HG03196 (cell line): ENCODE data around the gene NCOA1.
"Not testable (repeated sequence)": the region's sequence is repeated elsewhere in the genome, so short reads cannot be mapped to it uniquely, and the experiment has no call there.

Experiments used
- ATAC-seq: cut with Tn5 transposase; IDR thresholded peaks from one replicate; pipeline ENCODE4 v1.9.1; 2021; ENCODE audit not compliant: unreplicated experiment

Gene NCOA1

GRCh38 chr2:24571828-24572442 lies 80.9 kb downstream of the NCOA1 start:
- ATAC-seq, result no peak

DNA sequence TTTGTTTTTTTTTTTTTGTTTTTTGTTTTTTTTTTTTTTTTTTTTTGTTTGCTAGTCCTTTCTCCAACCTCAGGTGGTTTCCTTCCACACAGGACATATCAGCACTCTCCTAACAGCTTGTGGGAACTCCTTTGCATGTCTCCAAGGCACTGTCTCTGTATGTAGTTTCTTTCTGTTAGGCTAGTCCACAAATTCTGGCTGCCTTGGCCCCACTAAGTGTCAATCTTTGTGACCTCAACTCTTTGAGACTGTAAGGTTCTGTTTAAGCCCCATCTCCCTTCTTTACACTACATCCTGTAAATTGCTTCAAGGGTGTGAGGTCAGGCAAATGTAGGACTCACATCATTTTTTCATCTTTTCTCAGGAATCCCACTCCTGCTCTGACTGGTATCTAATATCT lies 85.1 kb downstream of the NCOA1 start:
- ATAC-seq, result no peak

- ATAC-seq, result peak; percentile 47
Measured at GRCh38 chr2:24576617-24577016, 85.6 kb downstream of the NCOA1 start.

DNA sequence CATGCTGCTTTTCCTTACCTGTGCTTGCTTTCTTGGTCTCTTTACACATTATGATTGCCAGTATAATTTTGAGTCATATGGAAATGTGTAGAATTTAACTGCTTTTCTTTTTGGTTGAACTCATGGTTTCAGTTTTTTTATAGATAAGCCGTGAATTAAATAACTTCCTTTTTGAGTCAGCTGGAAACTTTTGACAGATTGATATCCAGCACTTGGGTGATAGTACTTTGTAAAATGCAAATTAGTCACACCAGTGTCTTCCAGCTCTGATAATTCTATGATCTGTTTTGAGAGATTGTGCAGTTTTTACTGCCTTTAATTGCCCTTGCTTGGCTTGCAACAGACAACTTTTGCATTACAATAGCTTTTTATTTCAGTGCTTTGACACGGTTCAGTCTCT lies 86.4 kb downstream of the NCOA1 start:
- peak; percentile 68 for ATAC-seq

DNA sequence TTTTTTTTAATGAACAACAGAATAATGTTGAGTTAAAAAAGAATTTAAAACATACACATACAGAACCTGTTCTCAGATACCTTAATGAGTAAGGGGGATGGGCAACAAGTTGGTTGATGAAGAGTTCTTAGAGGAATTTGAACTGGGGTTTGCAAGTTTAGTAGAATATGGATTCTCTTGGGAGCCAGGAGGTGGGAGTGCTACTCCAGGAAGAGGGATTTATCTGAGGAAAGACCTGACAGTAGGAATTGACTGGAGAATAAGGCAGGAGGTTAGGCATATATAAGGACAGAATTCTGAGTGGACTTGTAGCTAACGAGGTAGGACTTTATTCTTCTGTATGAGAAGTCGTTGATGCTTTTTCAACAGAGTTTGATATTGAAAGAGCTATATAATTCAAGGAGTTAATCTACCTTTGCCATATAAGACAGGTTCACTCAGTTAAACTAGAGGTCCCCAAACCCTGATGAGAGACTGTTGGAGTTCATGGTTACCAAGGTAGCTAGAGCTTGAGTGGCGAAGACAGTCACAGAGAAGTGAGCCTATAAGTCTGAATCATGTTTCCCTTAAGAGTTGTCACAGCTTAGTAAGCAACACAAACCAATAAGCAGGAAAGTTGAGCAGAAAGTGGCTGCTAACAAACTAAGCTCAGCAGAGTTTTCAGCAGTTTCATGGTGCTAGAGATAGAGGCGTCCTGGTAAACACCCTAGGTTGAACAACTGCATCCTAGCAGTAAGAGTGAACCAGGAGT lies 88.2 kb downstream of the NCOA1 start:
- no peak for ATAC-seq

- no peak for ATAC-seq
Measured at GRCh38 chr2:24580561-24580960, 89.5 kb downstream of the NCOA1 start.

DNA sequence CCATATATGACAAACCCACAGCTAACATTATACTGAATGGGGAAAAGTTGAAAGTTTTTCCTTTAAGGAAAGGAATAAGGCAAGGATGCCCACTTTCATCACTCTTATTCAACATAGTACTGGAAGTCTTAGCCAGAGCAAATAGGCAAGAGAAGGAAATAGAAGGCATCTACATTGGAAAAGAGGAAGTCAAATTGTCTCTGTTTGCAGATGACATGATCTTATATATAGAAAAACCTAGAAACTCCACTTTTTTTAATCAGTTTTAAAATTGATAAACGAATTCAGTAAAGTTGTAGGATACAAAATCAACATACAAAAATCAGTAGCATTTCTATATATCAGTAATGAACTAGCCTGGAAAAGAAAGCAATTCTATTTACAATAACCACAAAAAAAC lies 90.9 kb downstream of the NCOA1 start:
- ATAC-seq, result not testable (repeated sequence)

DNA sequence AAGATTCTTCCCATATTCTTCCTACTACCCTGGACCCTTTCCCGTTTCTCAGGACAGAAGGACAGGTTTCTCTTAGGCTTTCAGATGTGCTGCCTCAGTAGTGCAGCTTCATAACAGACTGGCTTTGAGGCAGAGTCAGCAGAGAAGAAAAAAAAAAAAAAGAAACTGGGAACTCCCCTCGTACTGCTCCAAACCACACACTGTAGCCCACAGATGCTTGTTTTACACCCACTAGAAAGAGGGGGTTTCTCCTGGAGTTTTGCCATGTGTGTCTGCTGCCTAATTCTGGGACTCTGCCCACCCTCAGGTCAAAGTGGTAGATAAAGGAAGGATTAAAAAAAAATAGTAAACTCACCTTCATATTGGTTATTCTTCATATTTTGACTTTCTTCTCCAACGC lies 95.9 kb downstream of the NCOA1 start:
- ATAC-seq, result peak; percentile 52

- ATAC-seq, result no peak
Measured at GRCh38 chr2:24588294-24588693, 97.2 kb downstream of the NCOA1 start.

GRCh38 chr2:24592441-24593100 lies 101.5 kb downstream of the NCOA1 start:
- ATAC-seq, result no peak

DNA sequence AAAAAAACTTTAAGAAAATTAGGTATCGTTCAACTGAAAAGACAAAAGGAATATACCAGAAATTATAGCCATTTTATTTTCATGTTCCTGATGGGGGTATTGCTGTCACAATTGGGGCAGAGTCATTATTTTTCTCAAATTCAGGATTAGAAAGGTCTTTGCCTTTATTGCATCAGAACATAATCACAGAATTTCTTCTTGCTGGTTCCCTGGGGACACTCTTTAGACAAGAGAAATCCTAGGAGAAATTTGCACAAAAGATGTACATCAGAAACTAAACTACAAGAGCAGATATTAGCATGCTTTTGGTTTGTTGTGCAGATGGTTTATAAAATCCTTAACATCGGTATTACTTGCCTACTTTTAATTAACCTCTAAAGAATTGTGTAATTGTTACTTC lies 103.2 kb downstream of the NCOA1 start:
- no peak for ATAC-seq

DNA sequence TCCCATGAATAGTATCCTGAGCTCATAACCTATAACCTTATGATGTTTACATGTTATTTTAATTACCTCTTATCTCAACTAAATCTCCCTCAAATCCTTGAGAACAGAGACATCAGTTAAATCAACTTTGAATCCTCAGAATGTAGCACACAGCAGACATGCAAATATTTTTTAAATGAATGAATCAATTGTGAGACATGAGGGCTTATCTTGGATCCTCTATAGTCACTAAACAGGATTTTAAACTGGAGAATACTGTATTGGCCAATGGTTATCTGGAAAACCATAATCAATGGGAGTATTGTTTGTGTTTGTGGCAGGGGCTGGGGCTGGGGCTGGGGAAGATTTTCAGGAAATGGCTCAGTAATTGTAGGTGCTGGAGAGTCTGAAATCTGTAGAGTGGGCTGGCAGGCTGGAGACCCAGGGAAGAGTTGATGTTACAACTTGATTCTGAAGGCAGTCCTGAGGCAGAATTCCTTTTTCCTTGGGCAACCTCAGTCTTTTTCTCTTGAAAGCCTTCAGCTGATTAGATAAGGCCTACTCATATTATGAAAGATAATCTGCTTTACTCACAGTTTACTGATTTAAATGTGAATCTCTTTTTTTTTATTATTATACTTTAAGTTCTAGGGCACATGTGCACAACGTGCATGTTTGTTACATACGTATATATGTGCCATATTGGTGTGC lies 106.3 kb downstream of the NCOA1 start:
- no peak for ATAC-seq

DNA sequence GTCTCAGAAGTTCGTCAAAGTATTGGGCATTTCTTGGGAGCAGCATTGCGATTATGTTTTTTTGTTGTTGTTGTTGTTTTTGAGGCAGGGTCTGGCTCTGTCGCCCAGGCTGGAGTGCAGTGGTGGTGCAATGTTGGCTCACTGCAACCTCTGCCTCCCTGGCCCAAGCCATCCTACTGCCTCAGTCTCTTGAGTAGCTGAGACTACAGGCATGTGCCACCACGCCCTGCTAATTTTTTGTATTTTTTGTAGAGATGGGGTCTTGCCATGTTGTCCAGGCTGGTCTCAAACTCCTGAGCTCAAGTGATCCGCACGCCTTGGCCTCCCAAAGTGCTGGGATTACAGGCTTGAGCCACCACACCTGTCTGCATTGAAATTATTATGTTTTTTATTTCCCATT lies 109.1 kb downstream of the NCOA1 start:
- not testable (repeated sequence) for ATAC-seq

- no peak for ATAC-seq
Measured at GRCh38 chr2:24611631-24612030, 120.6 kb downstream of the NCOA1 start.

DNA sequence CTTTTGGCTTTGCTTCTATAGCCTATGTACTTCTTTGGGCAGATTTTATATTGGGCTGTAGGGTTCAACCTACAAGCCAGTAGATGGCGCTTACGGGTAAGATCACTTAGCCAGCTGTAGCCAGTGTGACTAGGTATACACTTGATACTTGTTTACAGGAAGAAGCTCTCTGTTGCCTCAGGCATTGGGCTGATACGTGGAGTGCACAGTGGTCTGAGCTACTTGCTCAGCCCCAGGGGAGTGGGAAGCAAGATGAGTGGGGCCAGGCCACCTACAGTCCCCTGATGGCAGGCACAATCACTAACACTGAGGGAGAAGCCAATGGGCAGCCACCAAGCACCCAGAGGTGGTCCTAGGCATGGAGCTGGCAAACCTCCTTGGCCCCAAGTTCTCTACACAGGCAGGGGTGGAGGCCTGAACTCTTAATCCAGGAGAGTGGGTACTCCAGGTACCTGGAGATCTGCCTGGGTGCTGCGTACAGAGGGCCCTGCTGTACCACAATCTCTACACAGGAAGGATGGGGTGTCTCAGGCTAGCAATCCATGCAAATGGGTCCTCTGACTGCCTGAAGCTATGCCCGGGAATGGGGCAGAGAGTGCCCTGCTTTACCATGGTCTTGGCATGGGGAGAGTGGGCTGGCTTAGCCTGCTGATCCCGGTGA lies 122.2 kb downstream of the NCOA1 start:
- ATAC-seq, result no peak

DNA sequence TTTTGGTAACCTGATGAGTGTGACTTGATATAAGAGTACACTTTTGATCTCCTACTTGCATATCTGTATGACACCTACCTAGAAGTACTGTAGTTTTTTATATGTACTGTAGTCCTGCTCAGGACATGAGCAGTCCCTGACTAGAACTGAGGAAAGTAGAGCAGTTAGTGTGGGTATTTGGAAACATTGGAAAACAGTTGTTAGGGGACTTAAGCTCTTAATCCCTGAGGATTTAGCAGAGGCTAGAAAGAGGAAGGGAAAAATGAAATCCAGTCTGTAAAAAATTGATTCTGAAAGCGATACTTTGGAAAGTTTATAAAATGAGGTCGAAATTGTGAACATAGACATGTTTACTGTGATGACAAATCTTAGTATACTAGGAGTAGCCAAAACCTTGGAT lies 125.6 kb downstream of the NCOA1 start:
- ATAC-seq, result no peak

DNA sequence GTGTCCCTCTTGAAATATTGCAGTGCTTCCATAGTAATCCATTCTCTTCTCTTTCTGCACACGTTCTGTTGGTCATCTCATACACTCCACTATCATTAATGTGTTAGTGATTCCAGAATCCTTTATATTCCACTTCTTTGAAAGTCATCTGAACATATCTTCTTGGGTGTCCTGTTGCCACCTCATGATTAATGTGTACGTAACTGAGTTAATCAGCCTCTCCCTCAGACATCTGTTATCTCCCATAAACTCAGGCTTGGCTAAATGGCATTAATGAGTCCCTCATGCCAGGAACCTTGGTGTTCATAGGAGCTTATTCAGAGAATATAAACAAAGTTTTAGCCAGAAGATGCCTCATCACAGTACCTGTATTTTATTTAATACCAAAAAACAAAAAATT lies 126.4 kb downstream of the NCOA1 start:
- no peak for ATAC-seq

DNA sequence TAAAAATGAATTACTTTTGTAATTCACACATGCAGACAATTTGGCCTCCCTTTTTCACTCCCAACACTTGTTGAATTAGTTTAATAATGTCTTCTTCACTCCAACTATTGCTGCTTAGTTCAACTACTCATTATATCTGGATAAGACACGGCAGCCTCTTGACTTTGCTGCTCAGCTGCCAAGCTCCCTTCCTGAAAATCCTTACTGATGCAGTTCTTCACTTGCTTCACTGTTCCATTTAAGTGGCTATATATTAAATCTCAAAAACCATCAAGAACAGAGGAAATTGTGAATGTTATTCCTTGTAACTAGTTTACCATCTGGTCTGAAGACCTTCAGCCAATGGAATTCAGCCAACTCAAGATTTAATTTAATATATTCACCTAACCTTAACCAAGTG lies 127.1 kb downstream of the NCOA1 start:
- ATAC-seq, result no peak

DNA sequence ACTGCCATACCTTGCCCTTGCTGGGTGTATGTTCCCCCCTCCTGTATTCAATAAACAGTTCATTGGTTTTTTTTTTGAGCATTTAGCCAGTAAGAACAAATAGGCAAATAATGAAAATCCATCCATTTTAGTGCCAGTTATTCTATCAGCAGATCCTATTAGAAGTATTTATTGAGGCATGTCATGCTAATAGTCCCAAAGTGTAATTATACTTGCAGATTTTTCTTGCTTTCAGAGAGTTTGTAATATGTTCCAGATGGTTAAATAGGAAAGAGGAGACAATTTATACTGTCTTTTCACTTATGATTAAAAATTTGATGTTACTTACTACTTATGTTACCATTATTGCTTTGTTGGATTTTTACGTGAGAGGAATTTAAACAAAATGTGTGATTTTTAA lies 127.6 kb downstream of the NCOA1 start:
- ATAC-seq, result no peak

DNA sequence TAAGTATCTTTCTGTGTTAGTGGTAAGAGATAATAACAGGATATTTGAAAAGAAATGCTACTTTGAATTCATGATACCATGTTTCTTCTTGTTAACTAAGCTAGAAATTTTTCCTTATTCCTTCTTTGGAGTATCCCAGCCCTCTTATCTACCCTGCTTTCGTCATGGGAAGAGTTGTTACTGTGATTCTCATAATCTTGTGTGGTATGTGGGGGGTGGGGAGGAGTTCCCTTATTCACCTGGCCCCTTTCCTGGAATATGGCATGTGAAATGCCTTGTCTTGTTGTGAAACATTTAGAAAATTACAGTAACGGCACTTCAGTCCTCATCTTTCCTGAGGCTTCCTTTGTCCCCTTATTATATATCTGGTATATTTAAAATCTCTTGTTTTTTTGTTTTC lies 129.9 kb downstream of the NCOA1 start:
- no peak for ATAC-seq
